HepG2 (cell line): Measurements from ENCODE around the gene CALML4. TPM values are rescaled to one million over a fixed set of nuclear protein-coding genes. Genes with fewer than 3 reads are reported as not detected.
A peak's percentile ranks its signal among the peaks of the same experiment; 100 is the strongest.

ENCODE experiments used
- ARID5B ChIP-seq: IDR thresholded peaks from 2 replicates; pipeline ENCODE4 v1.4.0; 2020; ENCODE audit warnings: mild to moderate bottlenecking, missing genetic modification reagents
- GATAD1 ChIP-seq: IDR thresholded peaks from 2 replicates; pipeline ENCODE4 v1.6.1; 2016; ENCODE audit warnings: missing genetic modification reagents, missing compliant biosample characterization
- KDM2A ChIP-seq: sonication (generic); formaldehyde crosslinking; IDR thresholded peaks from 2 replicates; pipeline ENCODE4 v1.4.0; 2020; ENCODE audit warnings: low read depth, missing genetic modification reagents, borderline replicate concordance
- MLXIP ChIP-seq: sonication (generic); formaldehyde crosslinking; IDR thresholded peaks from 2 replicates; pipeline ENCODE4 v1.9.0; 2021; ENCODE audit warnings: missing genetic modification reagents, borderline replicate concordance
- MTERF4 ChIP-seq: sonication (generic); formaldehyde crosslinking; IDR thresholded peaks from 2 replicates; pipeline ENCODE4 v1.8.0; 2023; ENCODE audit warnings: mild to moderate bottlenecking, missing genetic modification reagents
- NR3C1 ChIP-seq: sonication (generic); formaldehyde crosslinking; IDR thresholded peaks from 2 replicates; pipeline ENCODE4 v1.4.0; 2020; ENCODE audit warnings: missing genetic modification reagents
- RBM22 ChIP-seq: fragments of 200-400 bp; formaldehyde crosslinking; optimal IDR thresholded peaks from 2 replicates; pipeline ENCODE3; 2017; ENCODE audit warnings: mild to moderate bottlenecking, low read length, moderate library complexity
- ZBTB37 ChIP-seq: sonication (generic); formaldehyde crosslinking; IDR thresholded peaks from 2 replicates; pipeline ENCODE4 v1.4.0; 2020; ENCODE audit warnings: mild to moderate bottlenecking, missing genetic modification reagents
- ZC3H13 ChIP-seq: sonication (generic); formaldehyde crosslinking; IDR thresholded peaks from 2 replicates; pipeline ENCODE4 v1.8.1; 2023; ENCODE audit warnings: mild to moderate bottlenecking, missing genetic modification reagents, moderate library complexity
- ZFP91 ChIP-seq: sonication (generic); formaldehyde crosslinking; IDR thresholded peaks from 2 replicates; pipeline ENCODE4 v1.9.0; 2022; ENCODE audit warnings: missing genetic modification reagents, mild to moderate bottlenecking, borderline replicate concordance
- ZNF280B ChIP-seq: sonication (generic); formaldehyde crosslinking; IDR thresholded peaks from 2 replicates; pipeline ENCODE4 v1.5.0; 2020; ENCODE audit warnings: missing genetic modification reagents, mild to moderate bottlenecking, borderline replicate concordance
- ZNF282 ChIP-seq: fragments of 450-650 bp; IDR thresholded peaks from 2 replicates; pipeline ENCODE4 v1.6.1; 2018; ENCODE audit not compliant: partially characterized antibody
- ZZZ3 ChIP-seq: sonication (generic); formaldehyde crosslinking; IDR thresholded peaks from 2 replicates; pipeline ENCODE4 v1.4.0; 2020; ENCODE audit warnings: missing genetic modification reagents, mild to moderate bottlenecking, borderline replicate concordance
- polyA plus RNA-seq, 8 experiments: library from polyadenylated mRNA; depleted of rRNA in 3 of 8; stranded (reverse) in 7 of 8; unstranded in 1 of 8; fragments of >200 nt; fragmentation: Illumina TruSeq in 4 of 8; extraction: Trizol in 4 of 8; gene quantifications; 2 replicates each; pipeline versions ENCODE4 v1.2.1 to v1.2.3, GENCODE V29; 2011 to 2016; ENCODE audit warnings: low read depth in 4 of 8, missing spikeins in 1 of 8, mixed read lengths in 1 of 8; ENCODE audit not compliant: insufficient read depth in 1 of 8
- total RNA-seq, 5 experiments: library from RNA; depleted of rRNA; stranded (reverse); fragments of >200 nt; fragmentation: Illumina TruSeq; extraction: Trizol; gene quantifications; 2 replicates each; pipeline ENCODE4 v1.2.3, GENCODE V29; 2016; ENCODE audit warnings: low read depth in 1 of 5

The CALML4 gene
- total and polyA plus RNA-seq, 2 of the 13 experiments (the other 11 are each of a cell fraction or from before 2014, with no cell fraction given) = 3.6 to 8.7 TPM

GRCh38 chr15:68204776-68205557, at the start of gene CALML4 (continued):
- no peak for TF ChIP-seq ZBTB37 (CRISPR knock-in tag)
- no peak for TF ChIP-seq NR3C1 (CRISPR knock-in tag)
- TF ChIP-seq ZZZ3 (CRISPR knock-in tag) = no peak
- TF ChIP-seq ZFP91 (CRISPR knock-in tag) = no peak; the same call in 1 of the 2 replicates
- TF ChIP-seq KDM2A (CRISPR knock-in tag) = peak; percentile 38; the same call in 1 of the 2 replicates
- no peak for TF ChIP-seq ZC3H13 (CRISPR knock-in tag)
- TF ChIP-seq ARID5B (CRISPR knock-in tag) = peak; percentile 28; the same call in 1 of the 2 replicates
- no peak for TF ChIP-seq ZNF282
- no peak for TF ChIP-seq GATAD1 (CRISPR knock-in tag)
- TF ChIP-seq MTERF4 = no peak
- TF ChIP-seq MLXIP (CRISPR knock-in tag) = no peak
- peak; percentile 39 for TF ChIP-seq RBM22
- TF ChIP-seq ZNF280B (CRISPR knock-in tag) = no peak; the same call in 1 of the 2 replicates
